Ascending aorta (tissue), 2 donors: Measurements from ENCODE around the gene STIM1. TPM values are rescaled to one million over a fixed set of nuclear protein-coding genes. Genes with fewer than 3 reads are reported as not detected.
"Not testable (repeated sequence)": the region's sequence is repeated elsewhere in the genome, so short reads cannot be mapped to it uniquely, and the experiment has no call there.

ENCODE experiments used
- DNase-seq, 2 donors: peaks; one replicate each; pipeline ENCODE4 v3.0.0-alpha.2; 2019; ENCODE audit warnings: low spot score in 2 of 2
- H3K27ac ChIP-seq, 2 donors: fragments of 200-600 bp; sonication (generic); one replicate each; pipeline ENCODE4 v1.5.1; 2016 to 2017; ENCODE audit warnings: mild to moderate bottlenecking in 1 of 2
- H3K27me3 ChIP-seq: fragments of 200-600 bp; sonication (generic); one replicate; pipeline ENCODE4 v1.5.1; 2017
- H3K36me3 ChIP-seq, 2 donors: fragments of 200-600 bp; sonication (generic); one replicate each; pipeline ENCODE4 v1.5.1; 2016
- H3K4me1 ChIP-seq, 2 donors: fragments of 200-600 bp; sonication (generic); one replicate each; pipeline ENCODE4 v1.5.1; 2016 to 2017; ENCODE audit warnings: mild to moderate bottlenecking in 1 of 2
- H3K4me3 ChIP-seq, 2 donors: fragments of 200-600 bp; sonication (generic); one replicate each; pipeline ENCODE4 v1.5.1; 2016 to 2017; ENCODE audit warnings: mild to moderate bottlenecking in 1 of 2
- H3K9me3 ChIP-seq, 2 donors: fragments of 200-600 bp; sonication (generic); one replicate each; pipeline ENCODE4 v1.5.1; 2016
- CTCF ChIP-seq, 3 experiments: fragments of 200-600 bp in 2 of 3; fragments of 450-650 bp in 1 of 3; sonication (generic) in 2 of 3; IDR thresholded peaks; one replicate each; pipeline ENCODE4 v1.5.1; 2016 to 2019; ENCODE audit warnings: antibody characterized with exemption in 3 of 3, mild to moderate bottlenecking in 1 of 3, moderate library complexity in 1 of 3
- intact Hi-C: fragments of 100-400 bp; cut with DNase I; formaldehyde crosslinking; loops from one replicate; pipeline ENCODE4 v1.15.1; 2023
- total RNA-seq: library from RNA; depleted of rRNA; stranded (reverse); fragments of >200 nt; gene quantifications from one replicate; pipeline ENCODE4 v1.1.0, GENCODE V29; 2016

STIM1 gene
- total RNA-seq, 1 donor from 2014 or later: 48.1 TPM

- TF ChIP-seq CTCF (IDR thresholded peaks at IDR 0.05): no peak
- intact Hi-C loops: no loop called here
Measured at GRCh38 chr11:4041731-4042391, 186.4 kb downstream of the STIM1 start.

GRCh38 chr11:4044976-4045646 lies 189.6 kb downstream of the STIM1 start:
- H3K27ac ChIP-seq: no peak overlapping the region
- no peaks in the 10 kb centered on the region for H3K27me3 ChIP-seq
- no peak for DNase-seq
- no peak for TF ChIP-seq CTCF (IDR thresholded peaks at IDR 0.05)
- peaks cover 0 to 5% of the 10 kb centered on the region in 2 donors for H3K4me1 ChIP-seq
- no peak overlapping the region for H3K4me3 ChIP-seq
- intact Hi-C loops: no loop called here
- no peaks in the 10 kb centered on the region for H3K36me3 ChIP-seq
- no peaks in the 10 kb centered on the region for H3K9me3 ChIP-seq

More at GRCh38 chr11:4041731-4042391, 186.4 kb downstream of the STIM1 start:
- Histone ChIP-seq H3K4me1 (peaks cover 0 to 5% of the 10 kb centered on the region in 2 donors), H3K27me3 (no peaks in the 10 kb centered on the region), H3K27ac (no peak overlapping the region), H3K36me3 (no peaks in the 10 kb centered on the region), H3K9me3 (no peaks in the 10 kb centered on the region), H3K4me3 (no peak overlapping the region)
- DNase-seq: no peak

DNA sequence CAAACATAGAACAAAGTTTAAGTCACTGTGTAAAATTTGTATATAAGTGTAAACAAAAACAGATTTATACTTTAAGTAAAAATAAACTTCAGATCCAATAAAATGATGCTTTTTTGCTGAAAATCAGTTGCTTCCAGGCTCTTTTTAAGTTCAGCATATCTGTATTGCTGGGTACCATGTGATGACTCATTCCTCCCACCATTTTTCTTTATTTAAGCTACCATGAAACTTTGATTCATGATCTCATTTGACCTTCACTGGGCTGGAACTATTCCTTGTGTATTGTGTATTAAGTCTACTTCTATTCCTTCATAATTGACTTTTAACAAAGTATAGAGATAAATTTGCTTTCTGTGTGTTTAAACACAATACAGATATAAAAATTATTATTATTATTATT lies 192.9 kb downstream of the STIM1 start:
- TF ChIP-seq CTCF (IDR thresholded peaks at IDR 0.05): no peak
- Histone ChIP-seq H3K36me3 (peaks cover 0 to 3% of the 10 kb centered on the region in 2 donors), H3K27me3 (no peaks in the 10 kb centered on the region), H3K9me3 (no peaks in the 10 kb centered on the region), H3K4me1 (peaks cover 0 to 5% of the 10 kb centered on the region in 2 donors), H3K4me3 (no peak overlapping the region), H3K27ac (no peak overlapping the region)
- intact Hi-C loops: no loop called here
- no peak for DNase-seq

DNA sequence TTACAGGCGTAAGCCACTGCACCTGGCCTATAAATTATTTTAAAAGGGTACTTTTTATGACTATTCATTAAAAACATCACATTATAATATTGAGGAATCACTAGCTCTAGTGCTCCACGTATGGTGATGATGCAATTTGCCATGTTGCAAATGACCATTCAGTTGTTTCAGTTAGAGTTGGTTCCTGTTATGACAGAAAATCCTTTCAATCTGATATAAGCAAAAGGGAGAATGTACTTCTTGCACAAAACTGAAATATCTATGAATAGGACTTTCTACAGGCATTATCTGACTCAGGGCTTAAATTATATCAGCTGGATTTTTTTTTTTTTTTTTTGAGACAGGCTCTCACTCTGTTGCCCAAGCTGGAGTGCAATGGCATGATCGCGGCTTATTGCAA lies 193.5 kb downstream of the STIM1 start:
- Histone ChIP-seq H3K4me3 (no peak overlapping the region), H3K9me3 (no peaks in the 10 kb centered on the region), H3K4me1 (peaks cover 0 to 4% of the 10 kb centered on the region in 2 donors), H3K27me3 (no peaks in the 10 kb centered on the region), H3K36me3 (peaks cover 0 to 3% of the 10 kb centered on the region in 2 donors), H3K27ac (no peak overlapping the region)
- intact Hi-C loops: no loop called here
- DNase-seq: no peak
- no peak for TF ChIP-seq CTCF (IDR thresholded peaks at IDR 0.05)

DNA sequence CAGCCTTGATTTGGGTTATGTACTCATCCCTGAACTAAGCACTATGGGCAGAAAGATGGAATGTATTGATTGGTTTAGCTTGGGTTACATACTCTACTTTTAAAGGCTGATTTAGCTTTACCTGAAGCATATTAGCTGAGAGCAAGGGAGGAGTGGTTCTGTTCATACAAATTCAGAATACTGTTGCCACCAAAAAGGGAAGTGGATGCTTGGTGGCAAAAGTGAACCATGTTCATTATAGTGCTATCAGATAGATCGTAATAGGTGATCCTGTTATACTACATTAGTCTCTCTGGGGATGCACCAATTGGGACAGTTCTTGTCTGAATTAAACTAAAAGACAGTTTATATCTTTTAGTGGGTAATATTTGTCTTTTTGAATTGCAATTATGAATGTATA lies 194.7 kb downstream of the STIM1 start:
- Histone ChIP-seq H3K9me3 (no peaks in the 10 kb centered on the region), H3K4me3 (no peak overlapping the region), H3K36me3 (peaks cover 0 to 3% of the 10 kb centered on the region in 2 donors), H3K4me1 (no peaks in the 10 kb centered on the region), H3K27ac (no peak overlapping the region), H3K27me3 (no peaks in the 10 kb centered on the region)
- TF ChIP-seq CTCF (IDR thresholded peaks at IDR 0.05): no peak
- no peak for DNase-seq
- intact Hi-C loops: no loop called here

GRCh38 chr11:4053200-4053599 lies 197.7 kb downstream of the STIM1 start:
- H3K9me3 ChIP-seq, H3K4me3 ChIP-seq, DNase-seq, H3K27ac ChIP-seq, H3K27me3 ChIP-seq, H3K4me1 ChIP-seq, intact Hi-C loops: not testable (repeated sequence)
- peaks cover 11 to 15% of the 10 kb centered on the region in 2 donors for H3K36me3 ChIP-seq
